ENCODE measurements around the gene MRM1.

The MRM1 gene

GRCh38 chr17:36583787-36584186 lies 17.6 kb upstream of the MRM1 start:
- DNase-seq (ENCODE audit: low read depth), result no peak
- no peak for TF ChIP-seq CTCF (conservative IDR thresholded peaks at IDR 0.05; ENCODE audit: low read depth, low read length)
- no peak overlapping the region for H3K4me3 ChIP-seq (ENCODE audit: low read depth, low read length)

GRCh38 chr17:36586138-36586537 lies 15.2 kb upstream of the MRM1 start:
- H3K4me3 ChIP-seq (ENCODE audit: low read depth, low read length), result no peak overlapping the region
- no peak for DNase-seq (ENCODE audit: low read depth)
- TF ChIP-seq CTCF (conservative IDR thresholded peaks at IDR 0.05; ENCODE audit: low read depth, low read length), result no peak

GRCh38 chr17:36590082-36590481 lies 11.3 kb upstream of the MRM1 start:
- peak; percentile 73 for DNase-seq (ENCODE audit: low read depth)
- H3K4me3 ChIP-seq (ENCODE audit: low read depth, low read length), result no peak overlapping the region
- TF ChIP-seq CTCF (conservative IDR thresholded peaks at IDR 0.05; ENCODE audit: low read depth, low read length), result no peak

GRCh38 chr17:36591434-36592315 lies 9.7 kb upstream of the MRM1 start, which contains the start of gene DHRS11:
DHRS11 (plus strand) TSS chr17:36591879; CDS start chr17:36592010, 131 bp downstream.
- H3K4me3 ChIP-seq (ENCODE audit: low read depth, low read length), result peak within 1 kb of the TSS; percentile 68
- no peak for TF ChIP-seq CTCF (conservative IDR thresholded peaks at IDR 0.05; ENCODE audit: low read depth, low read length)
- peak; percentile 75 for DNase-seq (ENCODE audit: low read depth)

- TF ChIP-seq CTCF (conservative IDR thresholded peaks at IDR 0.05; ENCODE audit: low read depth, low read length), result no peak
- peak; percentile 9 for DNase-seq (ENCODE audit: low read depth)
- peak overlapping the region; percentile 68 for H3K4me3 ChIP-seq (ENCODE audit: low read depth, low read length)
Observed at GRCh38 chr17:36592316-36592715, 9.1 kb upstream of the MRM1 start.

- no peak for TF ChIP-seq CTCF (conservative IDR thresholded peaks at IDR 0.05; ENCODE audit: low read depth, low read length)
- peak overlapping the region; percentile 68 for H3K4me3 ChIP-seq (ENCODE audit: low read depth, low read length)
- DNase-seq (ENCODE audit: low read depth), result peak; percentile 22
Observed at GRCh38 chr17:36592716-36593321, 8.6 kb upstream of the MRM1 start.

Measured in choroid plexus epithelial cell (primary cell).